H1 (cell line): Measurements from ENCODE around the gene SLC38A2. TPM values are rescaled to one million over a fixed set of nuclear protein-coding genes. Genes with fewer than 3 reads are reported as not detected.

Experiments
- CTCF ChIA-PET: fragments of 300-600 bp; sonication (Branson Sonifier 250); formaldehyde crosslinking; loops from one replicate; lab custom pipeline; 2021; ENCODE audit not compliant: partially characterized antibody; lab: Charles Lee
- POLR2A ChIA-PET: fragments of 300-600 bp; sonication (Branson Sonifier 250); formaldehyde crosslinking; loops from one replicate; lab custom pipeline; 2021; ENCODE audit warnings: inconsistent platforms; ENCODE audit not compliant: partially characterized antibody; lab: Charles Lee
- DNase-seq, 2 experiments: peaks; one replicate each; pipeline versions ENCODE4 v3.0.0 to v3.0.0-alpha.2; 2010 to 2022; ENCODE audit warnings: low spot score in 2 of 2, low read depth in 1 of 2, mixed read lengths in 1 of 2
- FAIRE-seq: peaks from 2 replicates; lab custom pipeline; 2011; peaks lifted over from hg19 to GRCh38; lab: Jason Lieb, UNC
- H2AFZ ChIP-seq: 2 replicates; pipeline ENCODE4 v1.8.1; 2012; ENCODE audit warnings: low read length, inconsistent platforms
- H2AK5ac ChIP-seq: 2 replicates; pipeline ENCODE4 v1.6.1; 2013; ENCODE audit warnings: low read depth, low read length
- H2BK120ac ChIP-seq: replicated peaks from 2 replicates; pipeline ENCODE3; 2013; ENCODE audit warnings: low read depth, low read length, inconsistent platforms
- H2BK12ac ChIP-seq: 2 replicates; pipeline ENCODE4 v1.6.1; 2013; ENCODE audit warnings: low read depth, low read length
- H2BK15ac ChIP-seq: 2 replicates; pipeline ENCODE4 v1.6.1; 2013; ENCODE audit warnings: low read length
- H2BK20ac ChIP-seq: 2 replicates; pipeline ENCODE4 v1.6.1; 2013; ENCODE audit warnings: low read length
- H2BK5ac ChIP-seq: 2 replicates; pipeline ENCODE4 v1.6.1; 2013; ENCODE audit warnings: low read depth, low read length
- H3K14ac ChIP-seq: 2 replicates; pipeline ENCODE4 v1.6.1; 2013; ENCODE audit warnings: inconsistent platforms; ENCODE audit not compliant: insufficient read length
- H3K18ac ChIP-seq: 2 replicates; pipeline ENCODE4 v1.6.1; 2013; ENCODE audit warnings: low read length; ENCODE audit errors: extremely low read depth
- H3K23ac ChIP-seq: 2 replicates; pipeline ENCODE4 v1.6.1; 2013; ENCODE audit warnings: inconsistent platforms; ENCODE audit not compliant: insufficient read length
- H3K23me2 ChIP-seq: 2 replicates; pipeline ENCODE4 v1.6.1; 2013; ENCODE audit warnings: low read depth, low read length
- H3K27ac ChIP-seq: 2 replicates; pipeline ENCODE4 v1.6.1; 2011; ENCODE audit warnings: low read depth, low read length, inconsistent platforms
- H3K27me3 ChIP-seq, 4 experiments: replicated peaks in 1 of 4; 1 replicate in 1 of 4; 2 replicates in 3 of 4; pipeline versions ENCODE4 v1.6.1 to v1.8.1; 2011 to 2013; ENCODE audit warnings: low read length in 3 of 4, mild to moderate bottlenecking in 3 of 4, inconsistent platforms in 2 of 4, mixed read lengths in 2 of 4, moderate library complexity in 1 of 4; ENCODE audit not compliant: control insufficient read depth in 3 of 4, insufficient read depth in 3 of 4; ENCODE audit errors: extremely low read depth in 1 of 4
- H3K36me3 ChIP-seq, 4 experiments: 2 replicates each; pipeline versions ENCODE4 v1.6.1 to v1.8.1; 2011 to 2013; ENCODE audit warnings: mild to moderate bottlenecking in 4 of 4, low read length in 3 of 4, moderate library complexity in 2 of 4, control low read depth in 1 of 4, inconsistent platforms in 1 of 4; ENCODE audit not compliant: insufficient read depth in 4 of 4, control insufficient read depth in 2 of 4
- H3K4ac ChIP-seq: replicated peaks from 2 replicates; pipeline ENCODE3; 2013; ENCODE audit warnings: low read length, low read depth, mixed read lengths, inconsistent platforms; ENCODE audit not compliant: insufficient read length
- H3K4me1 ChIP-seq, 4 experiments: replicated peaks in 1 of 4; 1 replicate in 1 of 4; 2 replicates in 3 of 4; pipeline versions ENCODE4 v1.6.1 to v1.8.1; 2011 to 2013; ENCODE audit warnings: low read length in 3 of 4, inconsistent platforms in 2 of 4, mixed read lengths in 1 of 4; ENCODE audit not compliant: insufficient read depth in 4 of 4, control insufficient read depth in 3 of 4
- H3K4me2 ChIP-seq, 2 experiments: 2 replicates each; pipeline versions ENCODE4 v1.6.1 to v1.8.1; 2011 to 2013; ENCODE audit warnings: low read depth in 2 of 2, low read length in 2 of 2, control low read depth in 1 of 2, inconsistent platforms in 1 of 2, mild to moderate bottlenecking in 1 of 2; ENCODE audit not compliant: insufficient read depth in 1 of 2
- H3K4me3 ChIP-seq, 4 experiments: fragments of 200-600, 300-600 bp in 1 of 4; sonication (generic), shearing (Covaris generic), sonication (Bioruptor Twin) in 1 of 4; 2 replicates each; pipeline versions ENCODE4 v1.5.1 to v1.8.1; 2011 to 2016; ENCODE audit warnings: low read length in 4 of 4, low read depth in 3 of 4, control low read depth in 2 of 4, inconsistent platforms in 2 of 4, mild to moderate bottlenecking in 2 of 4, mixed read lengths in 1 of 4, moderate library complexity in 1 of 4; ENCODE audit not compliant: insufficient read depth in 2 of 4; ENCODE audit errors: extremely low read depth in 1 of 4
- H3K56ac ChIP-seq: replicated peaks from 2 replicates; pipeline ENCODE3; 2013; ENCODE audit warnings: low read depth, mild to moderate bottlenecking, mixed read lengths, low read length, inconsistent platforms; ENCODE audit not compliant: insufficient read length
- H3K79me1 ChIP-seq: 2 replicates; pipeline ENCODE4 v1.6.1; 2013; ENCODE audit warnings: low read depth, low read length, control low read depth
- H3K79me2 ChIP-seq, 2 experiments: 2 replicates each; pipeline versions ENCODE4 v1.6.1 to v1.8.1; 2012 to 2013; ENCODE audit warnings: low read length in 2 of 2, mild to moderate bottlenecking in 2 of 2, inconsistent platforms in 1 of 2; ENCODE audit not compliant: insufficient read depth in 2 of 2, control insufficient read depth in 1 of 2
- H3K9ac ChIP-seq, 4 experiments: replicated peaks in 1 of 4; 1 replicate in 1 of 4; 2 replicates in 3 of 4; pipeline versions ENCODE4 v1.6.1 to v1.8.1; 2011 to 2013; ENCODE audit warnings: low read depth in 3 of 4, low read length in 3 of 4, control low read depth in 2 of 4, mild to moderate bottlenecking in 2 of 4, moderate library complexity in 2 of 4, inconsistent platforms in 1 of 4; ENCODE audit errors: extremely low read depth in 1 of 4
- H3K9me3 ChIP-seq, 2 experiments: 2 replicates each; pipeline versions ENCODE4 v1.6.1 to v1.8.1; 2012 to 2013; ENCODE audit warnings: mild to moderate bottlenecking in 2 of 2, moderate library complexity in 2 of 2, control low read depth in 1 of 2, inconsistent platforms in 1 of 2, low read depth in 1 of 2, low read length in 1 of 2, mixed read lengths in 1 of 2; ENCODE audit not compliant: insufficient read depth in 2 of 2
- H4K20me1 ChIP-seq, 2 experiments: replicated peaks in 1 of 2; 2 replicates each; pipeline versions ENCODE3 to v1.8.1; 2011 to 2013; ENCODE audit warnings: inconsistent platforms in 2 of 2, low read length in 2 of 2, mild to moderate bottlenecking in 1 of 2; ENCODE audit not compliant: insufficient read depth in 2 of 2, control insufficient read depth in 1 of 2
- H4K5ac ChIP-seq: 2 replicates; pipeline ENCODE4 v1.6.1; 2013; ENCODE audit warnings: low read length, low read depth, mixed read lengths, inconsistent platforms; ENCODE audit not compliant: insufficient read length
- H4K8ac ChIP-seq: 2 replicates; pipeline ENCODE4 v1.8.0; 2013; ENCODE audit warnings: mild to moderate bottlenecking, moderate library complexity, low read length, inconsistent platforms; ENCODE audit not compliant: insufficient read depth; ENCODE audit errors: extremely low read depth
- H4K91ac ChIP-seq: replicated peaks from 2 replicates; pipeline ENCODE3; 2013; ENCODE audit warnings: low read length, mixed read lengths, inconsistent platforms; ENCODE audit not compliant: insufficient read length
- ATF3 ChIP-seq: IDR thresholded peaks from 2 replicates; pipeline ENCODE4 v1.6.1; 2011; ENCODE audit warnings: low read depth, mild to moderate bottlenecking, low read length; ENCODE audit not compliant: insufficient read depth
- CBX8 ChIP-seq: fragments of 300-800, 300-1000 bp; sonication (generic); IDR thresholded peaks from 2 replicates; pipeline ENCODE4 v1.7.1; 2016; ENCODE audit warnings: low read depth, low read length, borderline replicate concordance
- CEBPB ChIP-seq: IDR thresholded peaks from 2 replicates; pipeline ENCODE4 v1.6.1; 2012; ENCODE audit warnings: low read depth, low read length
- CHD1 ChIP-seq: IDR thresholded peaks from 2 replicates; pipeline ENCODE4 v1.6.1; 2012; ENCODE audit warnings: low read depth, low read length, improper control_type of control experiment
- EGR1 ChIP-seq: IDR thresholded peaks from 2 replicates; pipeline ENCODE4 v1.6.1; 2011; ENCODE audit warnings: low read depth, low read length, borderline replicate concordance
- SAP30 ChIP-seq: fragments of 300-600 bp; sonication (generic); IDR thresholded peaks from 2 replicates; pipeline ENCODE4 v1.7.1; 2012; ENCODE audit warnings: low read length, moderate library complexity, mild to moderate bottlenecking, inconsistent platforms; ENCODE audit not compliant: insufficient read depth, insufficient replicate concordance
- TAF7 ChIP-seq: optimal IDR thresholded peaks from 2 replicates; pipeline ENCODE3; 2011; ENCODE audit warnings: low read depth, mild to moderate bottlenecking, inconsistent platforms, low read length, moderate library complexity, borderline replicate concordance
- WGBS, 2 experiments: shearing (Covaris generic) in 1 of 2; methylation state at CpG; one replicate each; pipeline versions ENCODE4 v1.1.6 to v1.1.7; 2013 to 2015; ENCODE audit warnings: low lambda C conversion rate in 2 of 2, mixed read lengths in 2 of 2, inconsistent platforms in 1 of 2, low coverage in 1 of 2, missing lambda C conversion rate in 1 of 2; ENCODE audit not compliant: insufficient replicate concordance in 2 of 2, insufficient coverage in 1 of 2, insufficient read length in 1 of 2; ENCODE audit errors: extremely low coverage in 1 of 2, missing lambda C conversion rate in 1 of 2; 5-methylcytosine and 5-hydroxymethylcytosine counted together
- polyA plus RNA-seq, 7 experiments: library from polyadenylated mRNA; depleted of rRNA in 3 of 7; stranded (reverse) in 5 of 7; unstranded in 2 of 7; fragments of >200 nt in 5 of 7; fragments of 200-250 nt in 2 of 7; gene quantifications; 1 replicate in 5 of 7; 2 replicates in 1 of 7; 4 replicates in 1 of 7; pipeline versions ENCODE4 v1.2.1 to v1.2.3, GENCODE V29; 2011 to 2013; ENCODE audit warnings: missing spikeins in 2 of 7, mixed read lengths in 2 of 7
- total RNA-seq: library from RNA; stranded (reverse); fragmentation: NEBNext Ultra II Directional; extraction: Animal tissue kit (Norgen Biotek cat#: 25700); gene quantifications from 2 replicates; pipeline ENCODE4 v1.2.1, GENCODE V29; 2021
- TF ChIP-seq, protein P1 (sequence below), 3 experiments: IDR thresholded peaks; 1 replicate in 2 of 3; 2 replicates in 1 of 3; pipeline versions ENCODE4 v1.5.1 to v1.6.1; 2011; ENCODE audit warnings: low read length in 3 of 3, mild to moderate bottlenecking in 3 of 3, inconsistent platforms in 2 of 3, low read depth in 1 of 3, moderate library complexity in 1 of 3; ENCODE audit not compliant: insufficient read depth in 1 of 3; ENCODE audit errors: control extremely low read depth in 1 of 3
- TF ChIP-seq, protein P2 (sequence below): IDR thresholded peaks from 2 replicates; pipeline ENCODE4 v1.6.1; 2012; ENCODE audit warnings: inconsistent platforms

Gene SLC38A2
- total and polyA plus RNA-seq, 2 of the 8 experiments (the other 6 are each of a cell fraction or from before 2014, with no cell fraction given), result 163 to 684 TPM

GRCh38 chr12:46389031-46389616, 16.6 kb upstream of the SLC38A2 start:
- H3K23ac ChIP-seq, result no peak overlapping the region
- FAIRE-seq (no peak), DNase-seq (no peak)
- H3K27me3 ChIP-seq, result no peaks in the 10 kb centered on the region
- H3K9me3 ChIP-seq, result no peaks in the 10 kb centered on the region
- no peak overlapping the region for H3K4me2 ChIP-seq
- ChIA-PET CTCF (no interaction called here), POLR2A (interaction anchor here (2.6 to 15.4 kb wide), 2 partner anchors 22 to 32 kb away, joined by 8 to 233 read pairs; partner anchors contain the start of gene SLC38A2)
- no peak overlapping the region for H3K14ac ChIP-seq
- no peak overlapping the region for H2BK12ac ChIP-seq
- 87% methylated on average over 2 of the region's 2 CpGs; no CpG with 5 or more reads in 1 of the 2 experiments for whole genome bisulfite sequencing, 2 experiments
- H3K56ac ChIP-seq, result no peak overlapping the region
- no peak overlapping the region for H2BK20ac ChIP-seq
- no peak overlapping the region for H4K91ac ChIP-seq
- no peaks in the 10 kb centered on the region for H4K20me1 ChIP-seq
- peak overlapping the region; percentile 16; the same call in 1 of the 2 replicates for H3K27ac ChIP-seq
- no peak overlapping the region; the same call in 1 of the 2 replicates for H2AK5ac ChIP-seq
- no peak overlapping the region for H3K18ac ChIP-seq
- no peak overlapping the region for H4K5ac ChIP-seq
- H3K23me2 ChIP-seq, result 0 out of 2 replicates have a peak, but pooled peaks cover under 1% of the 10 kb centered on the region
- no peak overlapping the region for H2BK5ac ChIP-seq
- peaks cover 3 to 27% of the 10 kb centered on the region in 2 experiments; a peak in 2 of 4 replicates for H3K79me2 ChIP-seq
- H3K4ac ChIP-seq, result no peak overlapping the region
- no peak overlapping the region for H2BK120ac ChIP-seq
- H3K36me3 ChIP-seq, result peaks cover 0 to 20% (median 6%) of the 10 kb centered on the region in 4 experiments; a peak in 4 of 8 replicates
- H2BK15ac ChIP-seq, result no peak overlapping the region
- no peak overlapping the region for H3K4me3 ChIP-seq
- H4K8ac ChIP-seq, result no peak overlapping the region
- H3K9ac ChIP-seq, result no peak overlapping the region
- H3K4me1 ChIP-seq, result peaks cover 10 to 40% (median 24%) of the 10 kb centered on the region in 4 experiments
- no peak overlapping the region for H2AFZ ChIP-seq
- peaks cover 2% of the 10 kb centered on the region; the same call in 1 of the 2 replicates for H3K79me1 ChIP-seq
- no peak for TF ChIP-seq TAF7
- no peak for TF ChIP-seq SAP30
- TF ChIP-seq CEBPB, result no peak
- no peak for TF ChIP-seq CHD1
- TF ChIP-seq EGR1, result no peak
- TF ChIP-seq, protein P1, sequence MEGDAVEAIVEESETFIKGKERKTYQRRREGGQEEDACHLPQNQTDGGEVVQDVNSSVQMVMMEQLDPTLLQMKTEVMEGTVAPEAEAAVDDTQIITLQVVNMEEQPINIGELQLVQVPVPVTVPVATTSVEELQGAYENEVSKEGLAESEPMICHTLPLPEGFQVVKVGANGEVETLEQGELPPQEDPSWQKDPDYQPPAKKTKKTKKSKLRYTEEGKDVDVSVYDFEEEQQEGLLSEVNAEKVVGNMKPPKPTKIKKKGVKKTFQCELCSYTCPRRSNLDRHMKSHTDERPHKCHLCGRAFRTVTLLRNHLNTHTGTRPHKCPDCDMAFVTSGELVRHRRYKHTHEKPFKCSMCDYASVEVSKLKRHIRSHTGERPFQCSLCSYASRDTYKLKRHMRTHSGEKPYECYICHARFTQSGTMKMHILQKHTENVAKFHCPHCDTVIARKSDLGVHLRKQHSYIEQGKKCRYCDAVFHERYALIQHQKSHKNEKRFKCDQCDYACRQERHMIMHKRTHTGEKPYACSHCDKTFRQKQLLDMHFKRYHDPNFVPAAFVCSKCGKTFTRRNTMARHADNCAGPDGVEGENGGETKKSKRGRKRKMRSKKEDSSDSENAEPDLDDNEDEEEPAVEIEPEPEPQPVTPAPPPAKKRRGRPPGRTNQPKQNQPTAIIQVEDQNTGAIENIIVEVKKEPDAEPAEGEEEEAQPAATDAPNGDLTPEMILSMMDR (IDR thresholded peaks at IDR 0.05; ENCODE audit: control extremely low read depth in 1 of 3, insufficient read depth in 1 of 3, low read depth in 1 of 3, low read length in 3 of 3), result no peak
- TF ChIP-seq ATF3, result no peak
- TF ChIP-seq, protein P2, sequence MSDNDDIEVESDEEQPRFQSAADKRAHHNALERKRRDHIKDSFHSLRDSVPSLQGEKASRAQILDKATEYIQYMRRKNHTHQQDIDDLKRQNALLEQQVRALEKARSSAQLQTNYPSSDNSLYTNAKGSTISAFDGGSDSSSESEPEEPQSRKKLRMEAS, result no peak
- no peak for TF ChIP-seq CBX8
